ENCODE results near the gene NDEL1.

The NDEL1 gene

DNA sequence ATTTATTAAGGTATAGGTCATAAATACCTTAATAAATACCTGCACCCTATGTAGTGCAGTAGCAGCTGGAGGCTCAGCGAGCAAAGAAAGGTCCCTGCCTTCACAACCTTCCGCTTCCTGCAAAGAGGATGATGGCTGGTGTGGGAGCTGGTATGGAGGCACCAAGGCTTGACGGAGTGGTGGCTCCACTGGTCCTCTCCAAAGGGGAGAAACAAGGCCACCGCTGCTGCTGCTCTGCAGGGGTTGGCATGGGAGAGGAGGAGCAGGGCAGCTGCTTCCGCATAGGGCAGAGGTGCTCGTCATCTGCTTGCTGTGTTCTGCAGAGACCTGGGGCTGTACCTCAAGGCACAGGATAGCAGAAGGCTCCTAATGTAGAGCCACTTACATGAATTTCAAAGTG lies 52.8 kb downstream of the NDEL1 start:
- Histone ChIP-seq H3K4me3 (no peak overlapping the region), H3K9ac (ENCODE audit: insufficient read length) (no peak overlapping the region), H3K9me3 (ENCODE audit: low read depth, low read length) (peaks cover 9% of the 10 kb centered on the region; the same call in 1 of the 2 replicates), H3K27ac (no peak overlapping the region), H3K36me3 (ENCODE audit: insufficient read depth, low read length) (peaks cover 84% of the 10 kb centered on the region)
- no peak for TF ChIP-seq FOXP2 (optimal IDR thresholded peaks at IDR 0.05; ENCODE audit: control extremely low read depth, extremely low read length, insufficient read depth)
- DNase-seq (ENCODE audit: low read depth, low spot score): no peak

- Histone ChIP-seq H3K9ac (ENCODE audit: insufficient read length) (no peak overlapping the region), H3K4me3 (no peak overlapping the region), H3K27ac (no peak overlapping the region), H3K9me3 (ENCODE audit: low read depth, low read length) (peaks cover 9% of the 10 kb centered on the region; the same call in 1 of the 2 replicates), H3K36me3 (ENCODE audit: insufficient read depth, low read length) (peaks cover 84% of the 10 kb centered on the region)
- no peak for DNase-seq (ENCODE audit: low read depth, low spot score)
- TF ChIP-seq FOXP2 (optimal IDR thresholded peaks at IDR 0.05; ENCODE audit: control extremely low read depth, extremely low read length, insufficient read depth) (no peak), EZH2 (IDR thresholded peaks at IDR 0.05) (no peak)
Measured at GRCh38 chr17:8488901-8489300, 53.2 kb downstream of the NDEL1 start.

GRCh38 chr17:8489841-8490240 lies 54.2 kb downstream of the NDEL1 start:
- Histone ChIP-seq H3K36me3 (ENCODE audit: insufficient read depth, low read length) (peaks cover 85% of the 10 kb centered on the region), H3K27ac (no peak overlapping the region), H3K9me3 (ENCODE audit: low read depth, low read length) (peaks cover 9% of the 10 kb centered on the region; the same call in 1 of the 2 replicates), H3K4me3 (no peak overlapping the region), H3K9ac (ENCODE audit: insufficient read length) (no peak overlapping the region)
- no peak for DNase-seq (ENCODE audit: low read depth, low spot score)
- TF ChIP-seq EZH2 (IDR thresholded peaks at IDR 0.05) (no peak), FOXP2 (optimal IDR thresholded peaks at IDR 0.05; ENCODE audit: control extremely low read depth, extremely low read length, insufficient read depth) (no peak), POLR2AphosphoS5 (IDR thresholded peaks at IDR 0.05; ENCODE audit: borderline replicate concordance, low read depth, low read length) (no peak)

- Histone ChIP-seq H3K9me3 (ENCODE audit: low read depth, low read length) (peaks cover 5% of the 10 kb centered on the region; the same call in 1 of the 2 replicates), H3K27ac (no peak overlapping the region), H3K9ac (ENCODE audit: insufficient read length) (no peak overlapping the region), H3K36me3 (ENCODE audit: insufficient read depth, low read length) (peaks cover 85% of the 10 kb centered on the region), H3K4me3 (no peak overlapping the region)
- DNase-seq (ENCODE audit: low read depth, low spot score): no peak
- TF ChIP-seq POLR2AphosphoS5 (IDR thresholded peaks at IDR 0.05; ENCODE audit: borderline replicate concordance, low read depth, low read length) (no peak), FOXP2 (optimal IDR thresholded peaks at IDR 0.05; ENCODE audit: control extremely low read depth, extremely low read length, insufficient read depth) (no peak), EZH2 (IDR thresholded peaks at IDR 0.05) (no peak)
Measured at GRCh38 chr17:8490256-8491023, 54.8 kb downstream of the NDEL1 start.

- no peak overlapping the region for H3K4me3 ChIP-seq
- no peaks in the 10 kb centered on the region for H3K9me3 ChIP-seq (ENCODE audit: low read depth, low read length)
- H3K36me3 ChIP-seq (ENCODE audit: insufficient read depth, low read length): peaks cover 81% of the 10 kb centered on the region
- no peak overlapping the region for H3K27ac ChIP-seq
- DNase-seq (ENCODE audit: low read depth, low spot score): no peak
- TF ChIP-seq FOXP2 (optimal IDR thresholded peaks at IDR 0.05; ENCODE audit: control extremely low read depth, extremely low read length, insufficient read depth) (no peak), EZH2 (IDR thresholded peaks at IDR 0.05) (no peak), POLR2AphosphoS5 (IDR thresholded peaks at IDR 0.05; ENCODE audit: borderline replicate concordance, low read depth, low read length) (no peak)
- no peak overlapping the region for H3K9ac ChIP-seq (ENCODE audit: insufficient read length)
Measured at GRCh38 chr17:8492121-8492520, 56.4 kb downstream of the NDEL1 start.

DNA sequence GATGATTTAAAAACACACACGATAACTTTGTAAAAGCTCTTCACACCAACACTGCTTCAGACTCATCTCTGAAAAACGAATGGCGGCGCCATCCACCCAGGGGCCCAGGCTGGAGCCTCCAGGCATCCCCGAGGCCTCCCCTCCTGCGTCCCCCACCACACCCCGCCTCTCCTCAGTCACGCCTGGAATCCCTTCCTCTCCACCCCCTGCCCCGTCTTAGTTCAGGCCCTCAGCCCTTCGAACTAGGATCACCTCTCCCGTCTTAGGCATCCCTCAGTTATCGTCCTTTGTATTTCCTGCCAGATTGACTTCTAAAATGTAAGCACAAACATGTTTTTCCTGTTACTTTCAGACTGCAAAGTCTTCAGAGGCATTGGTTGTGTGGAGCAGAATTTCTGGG lies 58.3 kb downstream of the NDEL1 start:
- no peak overlapping the region for H3K9ac ChIP-seq (ENCODE audit: insufficient read length)
- DNase-seq (ENCODE audit: low read depth, low spot score): no peak
- H3K9me3 ChIP-seq (ENCODE audit: low read depth, low read length): no peaks in the 10 kb centered on the region
- TF ChIP-seq EZH2 (IDR thresholded peaks at IDR 0.05) (no peak), POLR2AphosphoS5 (IDR thresholded peaks at IDR 0.05; ENCODE audit: borderline replicate concordance, low read depth, low read length) (no peak)
- no peak overlapping the region for H3K4me3 ChIP-seq
- H3K36me3 ChIP-seq (ENCODE audit: insufficient read depth, low read length): peaks cover 74% of the 10 kb centered on the region
- H3K27ac ChIP-seq: peak overlapping the region; percentile 48; the same call in 1 of the 2 replicates

DNA sequence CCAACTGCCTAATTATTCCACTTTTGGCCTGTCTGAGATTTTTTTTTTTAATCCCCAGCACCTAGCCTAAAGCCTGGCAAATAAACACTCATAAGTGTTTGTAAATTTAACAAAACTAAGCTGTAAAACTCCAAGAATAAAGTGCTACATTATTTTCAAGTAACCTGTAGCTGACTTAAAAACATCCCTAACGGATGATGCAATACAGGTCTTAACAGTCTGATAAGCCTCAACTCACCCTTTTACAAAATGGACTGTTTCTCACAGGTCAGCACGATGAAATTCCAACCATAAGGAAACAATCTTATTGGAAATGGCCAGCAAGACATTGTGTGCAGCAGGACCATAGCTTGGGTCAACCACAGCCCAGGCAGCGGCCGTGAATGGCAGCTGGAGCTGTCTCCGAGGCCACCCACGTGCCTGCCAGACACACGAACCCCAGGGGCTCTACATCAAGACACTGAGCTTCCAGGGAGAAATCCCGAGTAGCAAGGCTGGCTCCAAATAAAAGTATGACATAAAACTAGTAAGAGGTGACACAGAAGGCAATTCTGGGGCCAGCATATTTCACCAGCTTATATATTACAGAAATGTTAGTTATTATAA lies 58.9 kb downstream of the NDEL1 start:
- peak overlapping the region; percentile 48 for H3K27ac ChIP-seq
- no peak overlapping the region for H3K4me3 ChIP-seq
- H3K36me3 ChIP-seq (ENCODE audit: insufficient read depth, low read length): peaks cover 78% of the 10 kb centered on the region
- TF ChIP-seq FOXP2 (optimal IDR thresholded peaks at IDR 0.05; ENCODE audit: control extremely low read depth, extremely low read length, insufficient read depth): no peak
- no peak for TF ChIP-seq EZH2 (IDR thresholded peaks at IDR 0.05)
- TF ChIP-seq POLR2AphosphoS5 (IDR thresholded peaks at IDR 0.05; ENCODE audit: borderline replicate concordance, low read depth, low read length): no peak
- H3K9me3 ChIP-seq (ENCODE audit: low read depth, low read length): no peaks in the 10 kb centered on the region
- H3K9ac ChIP-seq (ENCODE audit: insufficient read length): no peak overlapping the region
- DNase-seq (ENCODE audit: low read depth, low spot score): no peak

DNA sequence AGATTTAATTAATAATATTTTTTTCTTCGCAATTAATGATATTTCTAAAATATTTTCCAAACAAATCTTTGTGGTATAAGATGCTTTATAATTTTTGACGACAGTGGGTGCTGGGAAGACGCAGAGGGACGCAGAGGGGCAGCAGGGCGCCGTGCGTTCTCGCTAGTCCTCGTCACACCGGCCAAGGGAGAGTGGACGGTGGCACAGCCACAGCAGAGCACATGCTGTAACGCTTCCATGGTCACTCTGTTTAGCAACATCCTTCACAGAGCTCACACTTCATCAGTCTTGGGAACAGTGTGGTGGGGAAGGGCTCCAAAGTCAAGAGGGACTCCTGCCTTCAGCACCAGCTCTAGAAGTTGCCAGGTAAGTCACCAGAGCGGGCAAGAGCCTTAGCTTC lies 60.4 kb downstream of the NDEL1 start:
- Histone ChIP-seq H3K27ac (no peak overlapping the region), H3K9ac (ENCODE audit: insufficient read length) (no peak overlapping the region), H3K4me3 (no peak overlapping the region), H3K36me3 (ENCODE audit: insufficient read depth, low read length) (peaks cover 82% of the 10 kb centered on the region), H3K9me3 (ENCODE audit: low read depth, low read length) (no peaks in the 10 kb centered on the region)
- DNase-seq (ENCODE audit: low read depth, low spot score): no peak
- TF ChIP-seq EZH2 (IDR thresholded peaks at IDR 0.05) (no peak), POLR2AphosphoS5 (IDR thresholded peaks at IDR 0.05; ENCODE audit: borderline replicate concordance, low read depth, low read length) (no peak), FOXP2 (optimal IDR thresholded peaks at IDR 0.05; ENCODE audit: control extremely low read depth, extremely low read length, insufficient read depth) (no peak)

Data from SK-N-MC (cell line).